Liver (tissue), 9 donors: ENCODE results near the gene TRIM46. TPM values are rescaled to one million over a fixed set of nuclear protein-coding genes. Genes with fewer than 3 reads are reported as not detected.

Experiments used
- DNase-seq: peaks from one replicate; pipeline ENCODE4 v3.0.0-alpha.2; 2017; ENCODE audit warnings: low spot score
- H3K27ac ChIP-seq, 2 donors: one replicate each; pipeline ENCODE4 v1.7.0; 2013; ENCODE audit warnings: inconsistent platforms in 2 of 2, low read length in 2 of 2, control low read depth in 1 of 2, low read depth in 1 of 2, mild to moderate bottlenecking in 1 of 2
- H3K27me3 ChIP-seq, 4 donors: one replicate each; pipeline versions ENCODE4 v1.6.1 to v1.7.0; 2013; ENCODE audit warnings: low read length in 3 of 4, inconsistent platforms in 1 of 4, mild to moderate bottlenecking in 1 of 4, moderate library complexity in 1 of 4; ENCODE audit not compliant: control insufficient read depth in 4 of 4, insufficient read depth in 4 of 4
- H3K36me3 ChIP-seq, 4 donors: one replicate each; pipeline versions ENCODE4 v1.6.1 to v1.7.0; 2013; ENCODE audit warnings: low read length in 3 of 4, mild to moderate bottlenecking in 3 of 4, low read depth in 1 of 4, moderate library complexity in 1 of 4; ENCODE audit not compliant: control insufficient read depth in 4 of 4, insufficient read depth in 3 of 4
- H3K4me1 ChIP-seq, 4 donors: one replicate each; pipeline versions ENCODE4 v1.6.1 to v1.7.0; 2013; ENCODE audit warnings: low read length in 3 of 4, mild to moderate bottlenecking in 3 of 4, moderate library complexity in 1 of 4; ENCODE audit not compliant: control insufficient read depth in 4 of 4, insufficient read depth in 4 of 4
- H3K4me3 ChIP-seq, 3 donors: one replicate each; pipeline versions ENCODE4 v1.6.1 to v1.7.0; 2013; ENCODE audit warnings: low read length in 3 of 3, control low read depth in 1 of 3, low read depth in 1 of 3, mild to moderate bottlenecking in 1 of 3
- H3K9ac ChIP-seq, 2 donors: one replicate each; pipeline ENCODE4 v1.7.0; 2013; ENCODE audit warnings: low read length in 2 of 2, mild to moderate bottlenecking in 2 of 2, moderate library complexity in 2 of 2, control low read depth in 1 of 2, low read depth in 1 of 2
- H3K9me3 ChIP-seq, 4 donors: one replicate each; pipeline versions ENCODE4 v1.6.1 to v1.7.0; 2013; ENCODE audit warnings: low read length in 3 of 4; ENCODE audit not compliant: control insufficient read depth in 4 of 4
- ATF3 ChIP-seq: IDR thresholded peaks from 2 replicates; pipeline ENCODE4 v1.6.1; 2016; ENCODE audit warnings: antibody characterized with exemption
- CTCF ChIP-seq: fragments of 150-350 bp; IDR thresholded peaks from 2 replicates; pipeline ENCODE4 v1.5.1; 2017; ENCODE audit warnings: improper control_type of control experiment, low read depth, low read length; ENCODE audit not compliant: missing input control
- EGR1 ChIP-seq, 2 donors: IDR thresholded peaks; 2 replicates each; pipeline ENCODE4 v1.6.1; 2016 to 2018; ENCODE audit warnings: antibody characterized with exemption in 2 of 2, low read depth in 2 of 2
- FOXA1 ChIP-seq: IDR thresholded peaks from 2 replicates; pipeline ENCODE4 v1.6.1; 2016; ENCODE audit warnings: antibody characterized with exemption
- FOXA2 ChIP-seq: IDR thresholded peaks from 2 replicates; pipeline ENCODE4 v1.6.1; 2016; ENCODE audit warnings: antibody characterized with exemption
- GABPA ChIP-seq, 2 donors: IDR thresholded peaks in 1 of 2; conservative IDR thresholded peaks in 1 of 2; 2 replicates each; pipeline ENCODE4 v1.6.1; 2016; ENCODE audit warnings: antibody characterized with exemption in 2 of 2, mild to moderate bottlenecking in 1 of 2, moderate library complexity in 1 of 2
- HNF4A ChIP-seq, 2 donors: conservative IDR thresholded peaks; 2 replicates each; pipeline ENCODE4 v1.6.1; 2016; ENCODE audit warnings: antibody characterized with exemption in 2 of 2, mild to moderate bottlenecking in 2 of 2
- HNF4G ChIP-seq: IDR thresholded peaks from 2 replicates; pipeline ENCODE4 v1.6.1; 2016; ENCODE audit warnings: antibody characterized with exemption
- JUND ChIP-seq, 2 donors: IDR thresholded peaks; 2 replicates each; pipeline ENCODE4 v1.6.1; 2016; ENCODE audit warnings: antibody characterized with exemption in 2 of 2
- MAX ChIP-seq: IDR thresholded peaks from 2 replicates; pipeline ENCODE4 v1.6.1; 2016; ENCODE audit warnings: antibody characterized with exemption
- NR2F2 ChIP-seq: IDR thresholded peaks from 2 replicates; pipeline ENCODE4 v1.6.1; 2016; ENCODE audit warnings: antibody characterized with exemption
- RAD21 ChIP-seq, 2 donors: IDR thresholded peaks; 2 replicates each; pipeline ENCODE4 v1.6.1; 2016; ENCODE audit warnings: antibody characterized with exemption in 2 of 2, mild to moderate bottlenecking in 2 of 2
- REST ChIP-seq: IDR thresholded peaks from 2 replicates; pipeline ENCODE4 v1.6.1; 2016; ENCODE audit warnings: antibody characterized with exemption, mild to moderate bottlenecking
- RXRA ChIP-seq, 2 donors: IDR thresholded peaks; 2 replicates each; pipeline ENCODE4 v1.6.1; 2017 to 2018; ENCODE audit warnings: antibody characterized with exemption in 2 of 2, mild to moderate bottlenecking in 1 of 2
- SP1 ChIP-seq: IDR thresholded peaks from 2 replicates; pipeline ENCODE4 v1.6.1; 2018; ENCODE audit warnings: antibody characterized with exemption, mild to moderate bottlenecking
- TAF1 ChIP-seq: conservative IDR thresholded peaks from 2 replicates; pipeline ENCODE4 v1.6.1; 2016; ENCODE audit warnings: antibody characterized with exemption, mild to moderate bottlenecking
- YY1 ChIP-seq: IDR thresholded peaks from 2 replicates; pipeline ENCODE4 v1.6.1; 2016; ENCODE audit warnings: antibody characterized with exemption, mild to moderate bottlenecking
- ZBTB33 ChIP-seq: IDR thresholded peaks from 2 replicates; pipeline ENCODE4 v1.6.1; 2016; ENCODE audit warnings: antibody characterized with exemption
- WGBS: extraction: QIAGEN DNeasy Blood & Tissue Kit; methylation state at CpG from one replicate; pipeline ENCODE4 v1.1.7; 2013; 5-methylcytosine and 5-hydroxymethylcytosine counted together
- polyA plus RNA-seq, 2 donors: library from polyadenylated mRNA; stranded (reverse) in 1 of 2; unstranded in 1 of 2; fragments of 200-250 nt in 1 of 2; fragments of >200 nt in 1 of 2; fragmentation: Nextera tagmentation in 1 of 2; extraction: Ambion mirVana in 1 of 2; gene quantifications; one replicate each; pipeline versions ENCODE4 v1.2.1 to v1.2.3, GENCODE V29; 2013 to 2015
- total RNA-seq, 2 donors: library from RNA; depleted of rRNA; stranded (reverse); fragments of >200 nt; gene quantifications; one replicate each; pipeline ENCODE4 v1.2.3, GENCODE V29; 2014
- donor health status: healthy.
- donor health status: healthy.
- donor health status: healthy.
- donor health status: healthy.
- donor health status: healthy.

TRIM46 gene
- total and polyA plus RNA-seq, 4 donors: 0.07 to 0.17 (median 0.13) TPM

- TF ChIP-seq RAD21 (IDR thresholded peaks at IDR 0.05): no peak
- no peak for TF ChIP-seq GABPA (IDR thresholded peaks at IDR 0.05 in 1 of 2, conservative IDR thresholded peaks at IDR 0.05 in 1 of 2)
- TF ChIP-seq EGR1 (IDR thresholded peaks at IDR 0.05; ENCODE audit: low read depth in 2 of 2): no peak
- no peak for TF ChIP-seq ATF3
- TF ChIP-seq FOXA2: no peak
- TF ChIP-seq YY1: no peak
- no peak for TF ChIP-seq ZBTB33
- TF ChIP-seq HNF4A (conservative IDR thresholded peaks at IDR 0.05): no peak
- TF ChIP-seq FOXA1: no peak
- TF ChIP-seq JUND (IDR thresholded peaks at IDR 0.05): no peak
- no peak for TF ChIP-seq RXRA (IDR thresholded peaks at IDR 0.05)
- TF ChIP-seq CTCF: no peak
- TF ChIP-seq MAX: no peak
- TF ChIP-seq SP1: no peak
- TF ChIP-seq NR2F2: no peak
- no peak for TF ChIP-seq REST
- TF ChIP-seq HNF4G: no peak
- no peak for TF ChIP-seq TAF1
- no peak overlapping the region for H3K9ac ChIP-seq
- no peaks in the 10 kb centered on the region for H3K36me3 ChIP-seq
- H3K4me1 ChIP-seq: no peaks in the 10 kb centered on the region
- DNase-seq: peak; percentile 31
- H3K9me3 ChIP-seq: no peaks in the 10 kb centered on the region
- 92% methylated on average over 31 of the region's 31 CpGs for WGBS
- no peak overlapping the region for H3K4me3 ChIP-seq
- no peak overlapping the region for H3K27ac ChIP-seq
- H3K27me3 ChIP-seq: peaks cover 0 to under 1% (median 0%) of the 10 kb centered on the region in 4 donors
These were observed 5.7 kb downstream of the TRIM46 start for GRCh38 chr1:155179112-155180031.
